Measurements from ENCODE around the gene VWA3B. TPM values are rescaled to one million over a fixed set of nuclear protein-coding genes. Genes with fewer than 3 reads are reported as not detected.

The VWA3B gene
- total RNA-seq, 4 donors from 2014 or later, result 0.27 TPM; not detected in 3

DNA sequence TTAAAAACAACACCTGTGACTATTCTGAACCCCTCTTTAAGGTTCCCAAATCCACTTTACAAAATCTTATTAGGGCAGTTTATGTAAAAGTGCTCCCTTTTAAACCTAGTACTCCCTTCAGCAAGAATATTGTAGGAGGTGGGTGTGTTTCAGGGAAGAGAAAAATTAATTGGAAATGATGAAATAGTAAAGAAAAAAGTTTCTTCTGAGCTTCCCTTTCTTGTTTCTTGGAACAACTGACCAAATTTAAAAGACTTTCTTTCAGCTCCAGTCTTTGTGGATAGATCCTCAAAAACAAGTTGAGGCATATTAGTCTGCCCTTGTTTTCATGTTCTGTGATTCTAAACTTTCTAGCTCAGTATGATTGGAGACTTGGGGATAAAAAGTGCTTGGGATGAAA lies 3.0 kb downstream of the VWA3B start:
- Histone ChIP-seq H3K4me1 (peaks cover 0 to 14% (median 4%) of the 10 kb centered on the region in 4 donors), H3K27me3 (no peaks in the 10 kb centered on the region), H3K27ac (no peak overlapping the region), H3K4me3 (no peak overlapping the region), H3K36me3 (no peaks in the 10 kb centered on the region), H3K9me3 (no peaks in the 10 kb centered on the region)
- TF ChIP-seq POLR2A (IDR thresholded peaks at IDR 0.05), result no peak
- TF ChIP-seq, protein P1, sequence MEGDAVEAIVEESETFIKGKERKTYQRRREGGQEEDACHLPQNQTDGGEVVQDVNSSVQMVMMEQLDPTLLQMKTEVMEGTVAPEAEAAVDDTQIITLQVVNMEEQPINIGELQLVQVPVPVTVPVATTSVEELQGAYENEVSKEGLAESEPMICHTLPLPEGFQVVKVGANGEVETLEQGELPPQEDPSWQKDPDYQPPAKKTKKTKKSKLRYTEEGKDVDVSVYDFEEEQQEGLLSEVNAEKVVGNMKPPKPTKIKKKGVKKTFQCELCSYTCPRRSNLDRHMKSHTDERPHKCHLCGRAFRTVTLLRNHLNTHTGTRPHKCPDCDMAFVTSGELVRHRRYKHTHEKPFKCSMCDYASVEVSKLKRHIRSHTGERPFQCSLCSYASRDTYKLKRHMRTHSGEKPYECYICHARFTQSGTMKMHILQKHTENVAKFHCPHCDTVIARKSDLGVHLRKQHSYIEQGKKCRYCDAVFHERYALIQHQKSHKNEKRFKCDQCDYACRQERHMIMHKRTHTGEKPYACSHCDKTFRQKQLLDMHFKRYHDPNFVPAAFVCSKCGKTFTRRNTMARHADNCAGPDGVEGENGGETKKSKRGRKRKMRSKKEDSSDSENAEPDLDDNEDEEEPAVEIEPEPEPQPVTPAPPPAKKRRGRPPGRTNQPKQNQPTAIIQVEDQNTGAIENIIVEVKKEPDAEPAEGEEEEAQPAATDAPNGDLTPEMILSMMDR (IDR thresholded peaks at IDR 0.05), result no peak
- no peak for DNase-seq

DNA sequence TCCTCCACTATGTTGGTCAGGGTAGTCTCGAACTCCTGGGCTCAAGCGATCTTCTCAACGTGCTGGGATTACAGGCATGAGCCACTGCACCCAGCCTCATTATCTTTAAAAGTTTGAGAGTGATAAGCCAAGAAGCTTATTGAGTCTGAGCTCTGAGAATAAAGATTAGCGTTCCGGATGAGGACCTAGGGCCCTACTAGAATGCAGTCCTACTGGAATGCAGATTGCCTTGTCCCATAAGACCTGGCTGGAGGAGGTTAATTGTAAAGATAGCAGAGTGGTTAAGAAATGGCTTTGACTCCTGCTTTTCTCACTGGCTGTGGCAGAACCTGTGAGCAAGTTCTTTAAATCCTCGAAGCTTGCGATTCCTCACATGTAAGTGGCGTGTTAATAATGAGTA lies 4.0 kb downstream of the VWA3B start:
- DNase-seq, result no peak
- no peaks in the 10 kb centered on the region for H3K36me3 ChIP-seq
- H3K27me3 ChIP-seq, result no peaks in the 10 kb centered on the region
- H3K9me3 ChIP-seq, result peaks cover 0 to under 1% (median 0%) of the 10 kb centered on the region in 4 donors
- H3K27ac ChIP-seq, result no peak overlapping the region
- H3K4me3 ChIP-seq, result no peak overlapping the region
- TF ChIP-seq, protein P1 (IDR thresholded peaks at IDR 0.05), result no peak
- TF ChIP-seq POLR2A (IDR thresholded peaks at IDR 0.05), result no peak
- peaks cover 0 to 14% (median 3%) of the 10 kb centered on the region in 4 donors for H3K4me1 ChIP-seq

DNA sequence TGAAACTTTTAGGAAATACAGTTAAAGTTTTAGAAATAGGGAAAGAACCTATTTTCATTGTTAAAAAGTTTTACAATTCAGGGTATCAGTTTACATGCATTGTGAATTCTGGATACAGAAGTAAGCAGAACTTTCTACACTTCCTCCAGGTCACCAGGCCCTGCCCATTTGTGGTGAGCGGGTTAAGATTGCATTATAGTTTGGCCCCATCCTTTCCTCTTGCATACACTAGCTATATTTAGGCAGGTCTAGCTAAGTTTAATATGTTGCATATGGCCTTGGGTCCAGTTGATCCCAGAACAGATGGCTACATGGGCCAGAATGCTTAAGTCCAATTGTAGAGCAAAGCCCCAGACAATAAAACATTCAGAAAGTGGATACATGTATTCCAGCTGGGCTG lies 4.8 kb downstream of the VWA3B start:
- TF ChIP-seq, protein P1 (IDR thresholded peaks at IDR 0.05), result no peak
- TF ChIP-seq POLR2A (IDR thresholded peaks at IDR 0.05), result no peak
- Histone ChIP-seq H3K27ac (no peak overlapping the region), H3K4me3 (no peak overlapping the region)

DNA sequence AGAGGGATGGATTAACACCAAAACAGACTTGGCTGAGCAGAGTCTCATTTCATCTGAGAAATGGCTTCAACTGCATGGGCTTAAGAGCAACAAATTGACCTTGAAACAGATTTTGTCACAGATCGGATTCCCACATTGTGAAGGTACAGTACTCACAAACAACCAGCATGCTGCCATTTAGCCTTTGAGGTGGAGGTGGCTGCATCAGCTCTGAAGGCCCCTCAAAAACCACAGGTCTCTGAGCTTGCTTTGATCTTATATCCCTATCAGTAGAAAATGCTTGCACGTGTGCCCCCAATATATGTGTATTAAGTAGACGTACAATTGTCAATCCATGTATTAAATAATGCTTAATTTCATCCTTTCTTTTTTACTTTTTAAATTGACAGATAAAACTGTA lies 6.2 kb downstream of the VWA3B start:
- TF ChIP-seq POLR2A (IDR thresholded peaks at IDR 0.05), result no peak
- TF ChIP-seq, protein P1 (IDR thresholded peaks at IDR 0.05), result no peak
- no peak overlapping the region for H3K4me3 ChIP-seq
- H3K27ac ChIP-seq, result no peak overlapping the region
- H3K36me3 ChIP-seq, result no peaks in the 10 kb centered on the region
- H3K9me3 ChIP-seq, result peaks cover 0 to 6% (median 0%) of the 10 kb centered on the region in 4 donors
- no peaks in the 10 kb centered on the region for H3K27me3 ChIP-seq
- no peak for DNase-seq
- peaks cover 0 to under 1% (median 0%) of the 10 kb centered on the region in 4 donors for H3K4me1 ChIP-seq

More for the DNA sequence above, 4.8 kb downstream of the VWA3B start:
- Histone ChIP-seq H3K36me3 (no peaks in the 10 kb centered on the region), H3K27me3 (no peaks in the 10 kb centered on the region), H3K9me3 (peaks cover 0 to 6% (median 0%) of the 10 kb centered on the region in 4 donors), H3K4me1 (peaks cover 0 to 10% (median 0%) of the 10 kb centered on the region in 4 donors)
- no peak for DNase-seq

DNA sequence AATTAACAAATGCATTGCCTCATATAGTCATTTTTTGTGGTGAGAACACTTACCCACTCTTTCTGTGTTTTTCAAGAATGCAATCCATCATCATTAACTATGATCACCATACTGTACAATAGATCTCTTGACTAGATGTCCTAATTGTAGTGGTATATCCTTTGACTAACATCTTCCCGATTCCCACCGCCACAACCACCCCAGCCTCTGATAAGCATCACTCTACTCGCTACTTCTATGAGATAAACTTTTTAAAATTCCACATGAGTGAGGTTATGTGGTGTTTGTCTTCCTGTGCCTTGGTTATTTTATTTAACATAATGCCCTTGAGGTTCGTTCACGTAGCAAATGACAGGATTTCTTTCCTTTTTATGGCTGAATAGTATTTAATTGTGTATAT lies 6.6 kb downstream of the VWA3B start:
- no peak for DNase-seq
- Histone ChIP-seq H3K9me3 (peaks cover 0 to 6% (median 0%) of the 10 kb centered on the region in 4 donors), H3K4me3 (no peak overlapping the region), H3K36me3 (no peaks in the 10 kb centered on the region), H3K4me1 (no peaks in the 10 kb centered on the region), H3K27ac (no peak overlapping the region), H3K27me3 (no peaks in the 10 kb centered on the region)
- TF ChIP-seq POLR2A (IDR thresholded peaks at IDR 0.05), result no peak
- TF ChIP-seq, protein P1 (IDR thresholded peaks at IDR 0.05), result no peak
